ENCODE results near the gene INHBC. TPM values are rescaled to one million over a fixed set of nuclear protein-coding genes. Genes with fewer than 3 reads are reported as not detected.
"Not testable (repeated sequence)": the region's sequence is repeated elsewhere in the genome, so short reads cannot be mapped to it uniquely, and the experiment has no call there.

INHBC gene
- total RNA-seq, 1 experiment from 2014 or later = 0.20 TPM

DNA sequence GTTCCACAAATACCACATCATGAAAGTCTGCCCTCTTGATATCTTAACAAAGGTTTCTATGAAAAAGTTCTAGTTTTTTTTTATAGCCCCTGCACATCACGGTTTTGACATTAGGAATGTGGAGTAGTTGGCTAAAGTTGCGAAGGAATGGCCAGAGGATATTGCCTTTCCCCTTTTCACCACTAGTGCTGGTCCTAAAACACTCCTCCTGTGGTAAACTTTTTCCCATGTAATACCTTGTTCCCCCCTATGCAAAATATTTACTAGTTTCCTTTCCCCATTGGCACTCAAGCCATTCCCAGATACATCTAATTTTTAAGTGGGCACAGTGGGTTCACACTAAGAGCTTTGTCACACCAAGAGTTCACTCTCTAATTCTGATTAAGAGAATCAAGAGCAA, 37.1 kb upstream of the INHBC start:
- Histone ChIP-seq H3K9me2 (ENCODE audit: insufficient read depth) (no peaks in the 10 kb centered on the region), H3K4me3 (replicated peaks in 1 of 2; ENCODE audit: low read depth in 1 of 2, low read length in 2 of 2) (no peak overlapping the region), H3K36me3 (ENCODE audit: control insufficient read depth in 1 of 2, insufficient read depth in 2 of 2, low read length in 2 of 2) (no peaks in the 10 kb centered on the region; a peak in 1 of 4 replicates), H3K4me1 (ENCODE audit: control insufficient read depth in 1 of 2, insufficient read depth in 2 of 2, low read length in 2 of 2) (no peaks in the 10 kb centered on the region; a peak in 1 of 4 replicates), H3K27me3 (ENCODE audit: insufficient read depth, low read length) (no peaks in the 10 kb centered on the region), H4K20me1 (ENCODE audit: insufficient read depth) (no peaks in the 10 kb centered on the region), H3K79me2 (ENCODE audit: insufficient read depth, low read length) (no peaks in the 10 kb centered on the region), H3K9me3 (ENCODE audit: control insufficient read depth in 1 of 2, insufficient read depth in 1 of 2, low read depth in 1 of 2, low read length in 2 of 2) (no peaks in the 10 kb centered on the region), H3K27ac (ENCODE audit: low read depth, low read length) (no peak overlapping the region), H3K4me2 (ENCODE audit: low read length) (no peak overlapping the region), H3K9ac (ENCODE audit: low read length) (no peak overlapping the region), H2AFZ (ENCODE audit: low read depth, low read length, poor library complexity, severe bottlenecking) (no peak overlapping the region)
- ChIA-PET POLR2A (no interaction called here), RAD21 (ENCODE audit: low non-redundant PET in 1 of 2, low total read pairs in 2 of 2, uncharacterized antibody in 2 of 2, unreplicated experiment in 2 of 2) (no interaction called here), CTCF (no interaction called here)
- intact Hi-C loops (cut with micrococcal nuclease) = no loop called here
- no peak for DNase-seq (ENCODE audit: low read depth, low spot score)
- no peak for TF ChIP-seq POLR2AphosphoS5 (IDR thresholded peaks at IDR 0.05; ENCODE audit: low read depth, low read length)
- TF ChIP-seq, protein P1, sequence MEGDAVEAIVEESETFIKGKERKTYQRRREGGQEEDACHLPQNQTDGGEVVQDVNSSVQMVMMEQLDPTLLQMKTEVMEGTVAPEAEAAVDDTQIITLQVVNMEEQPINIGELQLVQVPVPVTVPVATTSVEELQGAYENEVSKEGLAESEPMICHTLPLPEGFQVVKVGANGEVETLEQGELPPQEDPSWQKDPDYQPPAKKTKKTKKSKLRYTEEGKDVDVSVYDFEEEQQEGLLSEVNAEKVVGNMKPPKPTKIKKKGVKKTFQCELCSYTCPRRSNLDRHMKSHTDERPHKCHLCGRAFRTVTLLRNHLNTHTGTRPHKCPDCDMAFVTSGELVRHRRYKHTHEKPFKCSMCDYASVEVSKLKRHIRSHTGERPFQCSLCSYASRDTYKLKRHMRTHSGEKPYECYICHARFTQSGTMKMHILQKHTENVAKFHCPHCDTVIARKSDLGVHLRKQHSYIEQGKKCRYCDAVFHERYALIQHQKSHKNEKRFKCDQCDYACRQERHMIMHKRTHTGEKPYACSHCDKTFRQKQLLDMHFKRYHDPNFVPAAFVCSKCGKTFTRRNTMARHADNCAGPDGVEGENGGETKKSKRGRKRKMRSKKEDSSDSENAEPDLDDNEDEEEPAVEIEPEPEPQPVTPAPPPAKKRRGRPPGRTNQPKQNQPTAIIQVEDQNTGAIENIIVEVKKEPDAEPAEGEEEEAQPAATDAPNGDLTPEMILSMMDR (IDR thresholded peaks at IDR 0.05 in 2 of 3, conservative IDR thresholded peaks at IDR 0.05 in 1 of 3; ENCODE audit: borderline replicate concordance in 1 of 3, insufficient read depth in 1 of 3, low read depth in 2 of 3, low read length in 2 of 3) = 0 out of 6 replicates have a peak, but pooled peaks of 1 of the 3 experiments have one; percentile 11
- ATAC-seq = no peak
- no TSS peak for BruUV-seq (replicated peaks)

DNA sequence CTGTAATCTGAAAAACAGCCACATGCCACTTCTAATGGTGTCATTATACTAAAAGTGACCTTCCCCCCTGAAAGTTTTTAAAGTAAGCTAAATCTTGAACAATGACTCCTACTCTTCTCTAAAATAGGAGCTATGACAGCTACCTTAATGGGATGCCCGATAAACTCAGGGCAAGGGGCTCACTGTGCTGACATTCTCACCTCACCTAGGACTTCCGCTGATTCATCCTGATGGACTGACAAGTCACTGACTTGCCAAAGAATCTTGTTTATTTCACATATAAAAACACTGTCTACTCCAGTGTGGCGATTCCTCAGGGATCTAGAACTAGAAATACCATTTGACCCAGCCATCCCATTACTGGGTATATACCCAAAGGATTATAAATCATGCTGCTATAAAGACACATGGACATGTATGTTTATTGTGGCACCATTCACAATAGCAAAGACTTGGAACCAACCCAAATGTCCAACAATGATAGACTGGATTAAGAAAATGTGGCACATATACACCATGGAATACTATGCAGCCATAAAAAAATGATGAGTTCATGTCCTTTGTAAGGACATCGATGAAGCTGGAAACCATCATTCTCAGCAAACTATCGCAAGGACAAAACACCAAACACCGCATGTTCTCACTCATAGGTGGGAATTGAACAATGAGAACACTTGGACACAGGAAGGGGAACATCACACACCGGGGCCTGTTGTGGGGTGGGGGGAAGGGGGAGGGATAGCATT, 34.7 kb upstream of the INHBC start:
- H3K9ac ChIP-seq (ENCODE audit: low read length); BruUV-seq (replicated peaks); H3K27me3 ChIP-seq (ENCODE audit: insufficient read depth, low read length); RAD21 ChIA-PET (ENCODE audit: low non-redundant PET in 1 of 2, low total read pairs in 2 of 2, uncharacterized antibody in 2 of 2, unreplicated experiment in 2 of 2); H3K9me2 ChIP-seq (ENCODE audit: insufficient read depth); H3K4me1 ChIP-seq (ENCODE audit: control insufficient read depth in 1 of 2, insufficient read depth in 2 of 2, low read length in 2 of 2); H3K27ac ChIP-seq (ENCODE audit: low read depth, low read length); POLR2A ChIA-PET; ATAC-seq; DNase-seq (ENCODE audit: low read depth, low spot score); H3K79me2 ChIP-seq (ENCODE audit: insufficient read depth, low read length); H3K4me2 ChIP-seq (ENCODE audit: low read length); H2AFZ ChIP-seq (ENCODE audit: low read depth, low read length, poor library complexity, severe bottlenecking); H3K36me3 ChIP-seq (ENCODE audit: control insufficient read depth in 1 of 2, insufficient read depth in 2 of 2, low read length in 2 of 2); H3K4me3 ChIP-seq (replicated peaks in 1 of 2; ENCODE audit: low read depth in 1 of 2, low read length in 2 of 2); H4K20me1 ChIP-seq (ENCODE audit: insufficient read depth); intact Hi-C loops (cut with micrococcal nuclease); H3K9me3 ChIP-seq (ENCODE audit: control insufficient read depth in 1 of 2, insufficient read depth in 1 of 2, low read depth in 1 of 2, low read length in 2 of 2); CTCF ChIA-PET: not testable (repeated sequence)
